GM10266 (cell line): ENCODE measurements around the gene NDUFS2.

Experiments
- DNase-seq: peaks from one replicate; pipeline ENCODE4 v3.0.0; 2012; ENCODE audit errors: extremely low spot score
- CTCF ChIP-seq: IDR thresholded peaks from 2 replicates; pipeline ENCODE4 v1.5.1; 2012; ENCODE audit warnings: mild to moderate bottlenecking, low read depth; ENCODE audit not compliant: control insufficient read depth, insufficient read depth; ENCODE audit errors: missing control alignments

The NDUFS2 gene

GRCh38 chr1:161259345-161259702 lies 57.2 kb downstream of the NDUFS2 start:
- TF ChIP-seq CTCF = no peak

GRCh38 chr1:161259765-161260164 lies 57.6 kb downstream of the NDUFS2 start:
- no peak for TF ChIP-seq CTCF

More at GRCh38 chr1:161259345-161259702, 57.2 kb downstream of the NDUFS2 start:
- DNase-seq = no peak

GRCh38 chr1:161260376-161261260 lies 58.5 kb downstream of the NDUFS2 start:
- TF ChIP-seq CTCF = no peak
- no peak for DNase-seq

More at GRCh38 chr1:161259765-161260164, 57.6 kb downstream of the NDUFS2 start:
- no peak for DNase-seq

- no peak for DNase-seq
- no peak for TF ChIP-seq CTCF
These were observed 59.4 kb downstream of the NDUFS2 start for GRCh38 chr1:161261261-161262235.
